WI38 (cell line): ENCODE results near the gene CPNE4.

Experiments used
- H3K4me3 ChIP-seq: 2 replicates; pipeline ENCODE4 v1.5.1; 2011; ENCODE audit warnings: low read depth, mild to moderate bottlenecking, control low read depth, low read length
- CTCF ChIP-seq: IDR thresholded peaks from 2 replicates; pipeline ENCODE4 v1.5.1; 2012; ENCODE audit warnings: low read depth, mild to moderate bottlenecking, control low read depth, low read length

Gene CPNE4

DNA sequence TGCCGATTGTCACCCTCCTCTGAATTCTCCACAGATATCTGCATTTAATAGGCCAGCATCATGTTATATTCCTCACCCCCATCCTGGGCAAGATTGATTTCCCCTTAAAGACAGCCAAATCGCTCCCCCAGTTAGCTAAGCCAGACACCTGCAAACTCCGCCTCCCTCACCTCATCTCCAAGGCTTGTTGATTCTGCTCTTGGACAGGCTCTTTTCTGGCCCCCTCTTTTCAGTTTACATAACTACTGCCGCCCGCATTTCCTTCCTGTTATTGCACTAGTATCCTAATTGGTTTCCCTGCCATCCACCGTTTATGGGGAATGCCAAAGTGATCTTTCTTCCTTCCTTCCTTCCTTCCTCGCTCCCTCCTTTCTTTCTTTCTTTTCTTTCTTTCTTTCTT is 317.3 kb downstream of the CPNE4 start:
- no peak for TF ChIP-seq CTCF
- H3K4me3 ChIP-seq = no peak overlapping the region

- no peak overlapping the region for H3K4me3 ChIP-seq
- TF ChIP-seq CTCF = no peak
These were observed 317.9 kb downstream of the CPNE4 start for GRCh38 chr3:131716943-131717342.

DNA sequence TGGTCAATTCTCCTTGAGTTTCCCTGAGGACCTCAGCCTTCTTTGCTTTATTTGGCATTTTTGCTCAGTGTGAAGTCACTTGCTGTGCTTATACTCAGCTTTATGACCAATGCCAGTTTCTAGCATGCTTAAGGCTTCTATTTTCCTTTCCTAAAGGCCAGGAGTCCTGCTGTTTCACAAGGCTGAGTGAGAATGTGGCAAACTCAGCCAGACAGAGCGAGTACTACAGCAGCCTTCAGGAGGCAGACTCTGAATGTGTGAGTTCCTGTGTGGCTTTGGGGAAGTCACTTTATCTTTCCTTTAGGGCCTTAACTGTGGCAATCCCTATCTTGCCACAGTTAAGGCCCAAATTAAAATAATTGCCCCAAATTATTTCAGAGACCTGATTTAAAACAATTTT is 318.8 kb downstream of the CPNE4 start:
- no peak overlapping the region for H3K4me3 ChIP-seq
- TF ChIP-seq CTCF = no peak

GRCh38 chr3:131714585-131715220 is 320.1 kb downstream of the CPNE4 start:
- H3K4me3 ChIP-seq = no peak overlapping the region
- no peak for TF ChIP-seq CTCF

DNA sequence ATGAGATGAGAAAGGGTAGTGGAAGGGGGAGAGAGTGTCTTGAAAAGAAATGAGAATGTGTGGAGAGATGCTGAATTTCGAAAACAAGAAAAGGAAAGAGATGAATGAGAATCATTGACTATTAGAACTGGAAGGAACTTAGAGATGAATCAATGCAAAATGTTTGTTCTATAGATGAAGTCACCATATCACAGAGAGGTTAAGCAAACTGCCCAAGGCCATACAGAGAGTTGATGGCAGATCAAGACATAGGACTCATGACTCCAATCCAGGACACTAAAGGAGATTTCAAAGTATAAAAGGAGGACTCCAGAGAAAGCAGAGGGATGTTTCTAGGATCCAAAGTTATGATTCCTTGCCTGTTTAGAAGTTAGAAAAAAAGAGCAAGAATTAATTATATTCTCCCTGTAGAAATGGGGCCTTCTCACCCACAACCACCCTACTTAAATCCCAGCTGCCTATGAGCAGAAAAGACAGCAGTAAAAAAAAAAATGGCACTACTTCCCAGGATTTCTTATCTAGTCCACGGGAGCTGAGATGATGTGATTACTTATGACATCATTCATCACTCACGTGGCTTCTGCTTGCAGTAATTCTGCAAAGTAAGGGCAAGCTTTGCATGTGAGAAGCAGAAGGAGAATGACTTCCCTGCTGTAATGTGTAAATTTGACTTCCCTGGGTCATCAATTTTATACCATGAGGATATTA is 321.2 kb downstream of the CPNE4 start:
- no peak for TF ChIP-seq CTCF
- H3K4me3 ChIP-seq = no peak overlapping the region

- no peak for TF ChIP-seq CTCF
- H3K4me3 ChIP-seq = no peak overlapping the region
These were observed 322.2 kb downstream of the CPNE4 start for GRCh38 chr3:131712662-131713061.

DNA sequence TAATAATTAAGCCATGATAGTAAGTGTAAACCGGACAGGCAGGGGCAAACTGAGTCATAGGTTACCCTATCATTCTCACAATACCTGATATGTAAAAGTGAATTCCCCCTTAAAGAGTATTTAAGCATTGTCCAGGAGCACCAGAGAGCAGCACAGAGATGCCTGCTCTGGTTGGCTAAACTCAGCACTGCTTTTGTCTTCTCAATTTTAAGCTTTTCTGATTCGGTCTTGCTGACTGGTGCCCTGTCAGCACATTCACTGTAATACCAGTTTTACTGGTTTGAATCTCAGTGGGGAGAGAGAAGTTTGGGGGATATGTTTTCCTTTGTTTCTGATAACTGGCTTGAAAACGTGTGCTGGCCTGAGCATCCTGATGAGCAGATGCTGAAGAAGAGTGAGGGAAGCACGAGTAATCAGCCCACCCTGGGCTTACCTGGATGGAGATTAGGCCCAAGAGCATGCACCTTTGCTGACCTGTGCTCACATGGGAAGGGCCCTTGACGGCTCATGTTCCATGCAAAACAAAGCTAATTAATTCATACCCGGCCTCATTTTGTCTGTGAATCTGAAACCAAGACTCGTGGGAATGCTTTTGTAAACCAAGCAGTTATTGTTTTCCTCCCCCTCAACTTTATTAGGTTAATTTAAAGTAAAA is 323.6 kb downstream of the CPNE4 start:
- TF ChIP-seq CTCF = no peak
- no peak overlapping the region for H3K4me3 ChIP-seq
